Heart right ventricle (tissue), 16 donors: ENCODE results near the gene SDHAF2. TPM values are rescaled to one million over a fixed set of nuclear protein-coding genes. Genes with fewer than 3 reads are reported as not detected.

Experiments
- ATAC-seq, 8 donors: fragments of 200-7000 bp; cut with Tn5 transposase; one replicate each; pipeline ENCODE4 v1.9.1; 2020; ENCODE audit warnings: mild to moderate bottlenecking in 8 of 8, moderate library complexity in 8 of 8, moderate number of reproducible peaks in 1 of 8
- DNase-seq, 2 donors: peaks; one replicate each; pipeline ENCODE4 v3.0.0-alpha.2; 2020
- H3K27ac ChIP-seq, 10 donors: fragments of 200-600 bp; sonication (generic) in 2 of 10; one replicate each; pipeline versions ENCODE4 v1.5.0 to v1.8.0; 2020 to 2022; ENCODE audit warnings: mild to moderate bottlenecking in 3 of 10
- H3K27me3 ChIP-seq, 7 donors: fragments of 200-600 bp; one replicate each; pipeline ENCODE4 v1.8.0; 2021 to 2022; ENCODE audit warnings: mild to moderate bottlenecking in 2 of 7
- H3K36me3 ChIP-seq, 9 donors: fragments of 200-600 bp; sonication (generic) in 1 of 9; one replicate each; pipeline versions ENCODE4 v1.5.0 to v1.8.0; 2020 to 2022; ENCODE audit warnings: mild to moderate bottlenecking in 2 of 9
- H3K4me1 ChIP-seq, 9 donors: fragments of 200-600 bp; sonication (generic) in 1 of 9; one replicate each; pipeline versions ENCODE4 v1.5.0 to v1.8.0; 2020 to 2022; ENCODE audit warnings: mild to moderate bottlenecking in 4 of 9
- H3K4me3 ChIP-seq, 10 donors: fragments of 200-600 bp; sonication (generic) in 2 of 10; one replicate each; pipeline versions ENCODE4 v1.5.0 to v1.8.0; 2020 to 2022; ENCODE audit warnings: mild to moderate bottlenecking in 7 of 10, moderate library complexity in 2 of 10
- H3K9me3 ChIP-seq, 11 donors: fragments of 200-600 bp in 10 of 11; sonication (generic) in 2 of 11; one replicate each; pipeline versions ENCODE4 v1.5.0 to v1.8.0; 2013 to 2022; ENCODE audit warnings: mild to moderate bottlenecking in 2 of 11, control low read depth in 1 of 11, moderate library complexity in 1 of 11
- CTCF ChIP-seq, 9 donors: fragments of 200-600 bp; sonication (generic) in 2 of 9; IDR thresholded peaks; one replicate each; pipeline versions ENCODE4 v1.5.0 to v1.8.0; 2021 to 2022; ENCODE audit warnings: antibody characterized with exemption in 9 of 9, mild to moderate bottlenecking in 5 of 9, moderate library complexity in 1 of 9
- WGBS, 2 donors: extraction: QIAGEN DNeasy Blood & Tissue Kit; methylation state at CpG; one replicate each; pipeline ENCODE4 v1.1.7; 2013; ENCODE audit warnings: inconsistent platforms in 1 of 2; 5-methylcytosine and 5-hydroxymethylcytosine counted together
- intact Hi-C, 10 donors: fragments of 100-400 bp; cut with DNase I; formaldehyde crosslinking; loops; one replicate each; pipeline versions ENCODE4 v1.11.1 to v1.14.2; 2022
- polyA plus RNA-seq, 2 donors: library from polyadenylated mRNA; stranded (reverse); fragments of 200-250 nt; gene quantifications; one replicate each; pipeline ENCODE4 v1.2.3, GENCODE V29; 2013
- total RNA-seq, 10 donors: library from RNA; stranded (reverse); fragmentation: NEBNext Ultra II Directional in 3 of 10; extraction: Animal tissue kit (Norgen Biotek cat#: 25700) in 3 of 10; gene quantifications; one replicate each; pipeline versions ENCODE4 v1.2.1 to v1.2.4, GENCODE V29; 2021 to 2023
- donor health status: Arrhythmogenic right ventricular cardiomyopathy.
- donor health status: ischemic (EF 13 %, LVEDD 7.1; RV severe dilation, severe dysfunction).
- donor health status: healthy with polysubstance abuse.
- donor health status: DM: no; HTN: yes; CAD: no.
- donor health status: DM: no; HTN: no; CAD: no.
- donor health status: ischemic (EF 25% LVEDD 6.9; RV normal size, moderate dysfunction).
- donor health status: ischemic (EF 25% LVEDD 5.7; RV mildly dilated, moderate dysfunction).
- donor health status: healthy.
- donor health status: DM: yes; HTN: yes; CAD: no.
- donor health status: Ischemic cardiomyopathy.
- donor health status: ischemic (EF 35%, LVEDD 5.7; RV mildly dilated, moderate dysfunction).
- donor health status: nonischemic (EF 11% LVEDD 7.7; RV severe dilation, severe dysfunction).
- donor health status: DM: yes; HTN: yes; CAD: no.
- donor health status: PGD.
- donor health status: ischemic (EF 29% LVEDD 5.4; RV normal size, mild dysfunction).
- donor health status: nonischemic (EF 23%, LVEDD 6.1; RV moderate dilation, normal function).

SDHAF2 gene
- total and polyA plus RNA-seq, 12 donors: 24.4 to 56.1 (median 33.9) TPM

DNA sequence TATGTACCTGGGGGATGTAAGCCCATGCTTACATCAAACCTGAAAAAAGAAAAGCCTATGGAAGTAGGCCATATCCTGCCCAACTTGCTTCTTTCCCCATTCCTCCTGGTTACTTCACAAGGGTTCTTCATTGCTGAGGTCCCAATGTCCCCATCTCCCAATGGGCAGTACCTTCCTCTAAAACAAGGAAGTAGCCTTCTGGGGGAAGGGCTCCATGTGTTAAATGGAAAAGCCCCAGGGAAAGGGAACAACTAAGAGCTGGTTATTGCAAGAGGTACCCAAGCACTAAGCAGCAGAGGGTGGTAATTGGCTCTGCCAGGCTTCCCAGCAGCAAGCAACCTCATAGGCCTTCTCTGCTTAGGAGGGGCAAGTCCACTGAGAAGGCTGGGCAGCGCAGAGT lies 26.3 kb upstream of the SDHAF2 start:
- Histone ChIP-seq H3K9me3 (no peaks in the 10 kb centered on the region), H3K27me3 (no peaks in the 10 kb centered on the region), H3K36me3 (peaks cover 0 to 98% (median 35%) of the 10 kb centered on the region in 9 donors), H3K4me1 (peaks cover 0 to 8% (median 0%) of the 10 kb centered on the region in 9 donors), H3K27ac (peak overlapping the region in 1 of 10 donors; percentile 31), H3K4me3 (no peak overlapping the region)
- intact Hi-C loops: no loop called here
- TF ChIP-seq CTCF (IDR thresholded peaks at IDR 0.05): no peak
- WGBS, 2 donors: 100% methylated on average over 1 of the region's 1 CpG
- no peak for DNase-seq
- peak in 1 of 8 donors; percentile 32 for ATAC-seq

- DNase-seq: no peak
- Histone ChIP-seq H3K36me3 (peaks cover 0 to 98% (median 37%) of the 10 kb centered on the region in 9 donors), H3K4me3 (no peak overlapping the region), H3K4me1 (peaks cover 0 to 8% (median 0%) of the 10 kb centered on the region in 9 donors), H3K9me3 (no peaks in the 10 kb centered on the region), H3K27me3 (no peaks in the 10 kb centered on the region), H3K27ac (peak overlapping the region in 1 of 10 donors; percentile 31)
- no peak for ATAC-seq
- intact Hi-C loops: no loop called here
- WGBS, 2 donors: 64 to 69% methylated on average over 5 of the region's 5 CpGs
- no peak for TF ChIP-seq CTCF (IDR thresholded peaks at IDR 0.05)
Measured at GRCh38 chr11:61404103-61404502, 25.8 kb upstream of the SDHAF2 start.

- Histone ChIP-seq H3K36me3 (peaks cover 0 to 99% (median 42%) of the 10 kb centered on the region in 9 donors), H3K9me3 (no peaks in the 10 kb centered on the region), H3K4me3 (no peak overlapping the region), H3K27ac (no peak overlapping the region), H3K4me1 (peaks cover 0 to 8% (median 0%) of the 10 kb centered on the region in 9 donors), H3K27me3 (no peaks in the 10 kb centered on the region)
- 84 to 86% methylated on average over 4 of the region's 4 CpGs for WGBS, 2 donors
- TF ChIP-seq CTCF (IDR thresholded peaks at IDR 0.05): no peak
- no peak for DNase-seq
- intact Hi-C loops: no loop called here
- ATAC-seq: no peak
Measured at GRCh38 chr11:61404641-61405040, 25.3 kb upstream of the SDHAF2 start.

- Histone ChIP-seq H3K4me1 (peaks cover 0 to 8% (median 0%) of the 10 kb centered on the region in 9 donors), H3K4me3 (no peak overlapping the region), H3K27ac (no peak overlapping the region), H3K27me3 (no peaks in the 10 kb centered on the region), H3K36me3 (peaks cover 0 to 100% (median 57%) of the 10 kb centered on the region in 9 donors), H3K9me3 (no peaks in the 10 kb centered on the region)
- DNase-seq (no peak), ATAC-seq (no peak)
- no peak for TF ChIP-seq CTCF (IDR thresholded peaks at IDR 0.05)
- intact Hi-C loops: no loop called here
- WGBS, 2 donors: 92 to 93% methylated on average over 2 of the region's 2 CpGs
Measured at GRCh38 chr11:61406067-61406466, 23.9 kb upstream of the SDHAF2 start.
